Measurements from ENCODE around the gene CACNG8. TPM values are rescaled to one million over a fixed set of nuclear protein-coding genes. Genes with fewer than 3 reads are reported as not detected.

CACNG8 gene
- total RNA-seq, 4 donors from 2014 or later = not detected

DNA sequence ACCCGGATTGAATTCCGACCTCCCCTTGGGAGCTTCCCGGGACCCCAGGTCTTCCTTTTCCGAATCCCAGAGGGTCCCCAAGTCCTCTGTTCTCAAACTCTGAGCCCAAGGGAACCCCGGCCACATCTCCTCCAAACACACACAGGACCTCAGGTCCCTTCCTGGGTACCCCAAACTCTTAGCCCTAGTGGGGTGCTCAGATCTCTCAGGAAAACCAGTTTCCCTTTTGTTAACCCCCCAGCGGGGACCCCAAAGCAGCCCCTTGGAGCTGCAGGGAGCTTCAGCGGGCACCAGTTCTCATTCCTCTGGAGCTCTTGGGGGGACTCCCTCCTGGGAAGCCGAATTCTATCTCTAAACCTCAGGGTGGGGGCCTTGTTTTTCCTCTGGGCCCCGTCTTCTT, 29.5 kb downstream of the CACNG8 start:
- DNase-seq (ENCODE audit: low spot score) = no peak
- no peak for ATAC-seq (ENCODE audit: low FRiP score)
- TF ChIP-seq, protein P1, sequence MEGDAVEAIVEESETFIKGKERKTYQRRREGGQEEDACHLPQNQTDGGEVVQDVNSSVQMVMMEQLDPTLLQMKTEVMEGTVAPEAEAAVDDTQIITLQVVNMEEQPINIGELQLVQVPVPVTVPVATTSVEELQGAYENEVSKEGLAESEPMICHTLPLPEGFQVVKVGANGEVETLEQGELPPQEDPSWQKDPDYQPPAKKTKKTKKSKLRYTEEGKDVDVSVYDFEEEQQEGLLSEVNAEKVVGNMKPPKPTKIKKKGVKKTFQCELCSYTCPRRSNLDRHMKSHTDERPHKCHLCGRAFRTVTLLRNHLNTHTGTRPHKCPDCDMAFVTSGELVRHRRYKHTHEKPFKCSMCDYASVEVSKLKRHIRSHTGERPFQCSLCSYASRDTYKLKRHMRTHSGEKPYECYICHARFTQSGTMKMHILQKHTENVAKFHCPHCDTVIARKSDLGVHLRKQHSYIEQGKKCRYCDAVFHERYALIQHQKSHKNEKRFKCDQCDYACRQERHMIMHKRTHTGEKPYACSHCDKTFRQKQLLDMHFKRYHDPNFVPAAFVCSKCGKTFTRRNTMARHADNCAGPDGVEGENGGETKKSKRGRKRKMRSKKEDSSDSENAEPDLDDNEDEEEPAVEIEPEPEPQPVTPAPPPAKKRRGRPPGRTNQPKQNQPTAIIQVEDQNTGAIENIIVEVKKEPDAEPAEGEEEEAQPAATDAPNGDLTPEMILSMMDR (IDR thresholded peaks at IDR 0.05) = no peak

DNA sequence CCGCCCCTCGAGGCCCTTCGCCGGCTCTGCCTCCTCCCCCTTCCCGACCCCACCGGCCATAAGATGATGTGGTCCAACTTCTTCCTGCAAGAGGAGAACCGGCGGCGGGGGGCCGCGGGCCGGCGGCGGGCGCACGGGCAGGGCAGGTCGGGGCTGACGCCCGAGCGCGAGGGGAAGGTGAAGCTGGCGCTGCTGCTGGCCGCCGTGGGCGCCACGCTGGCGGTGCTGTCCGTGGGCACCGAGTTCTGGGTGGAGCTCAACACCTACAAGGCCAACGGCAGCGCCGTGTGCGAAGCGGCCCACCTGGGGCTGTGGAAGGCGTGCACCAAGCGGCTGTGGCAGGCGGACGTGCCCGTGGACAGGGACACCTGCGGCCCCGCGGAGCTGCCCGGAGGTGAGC, 30.1 kb downstream of the CACNG8 start:
- no peak for DNase-seq (ENCODE audit: low spot score)
- ATAC-seq (ENCODE audit: low FRiP score) = no peak
- TF ChIP-seq, protein P1 (IDR thresholded peaks at IDR 0.05) = no peak

DNA sequence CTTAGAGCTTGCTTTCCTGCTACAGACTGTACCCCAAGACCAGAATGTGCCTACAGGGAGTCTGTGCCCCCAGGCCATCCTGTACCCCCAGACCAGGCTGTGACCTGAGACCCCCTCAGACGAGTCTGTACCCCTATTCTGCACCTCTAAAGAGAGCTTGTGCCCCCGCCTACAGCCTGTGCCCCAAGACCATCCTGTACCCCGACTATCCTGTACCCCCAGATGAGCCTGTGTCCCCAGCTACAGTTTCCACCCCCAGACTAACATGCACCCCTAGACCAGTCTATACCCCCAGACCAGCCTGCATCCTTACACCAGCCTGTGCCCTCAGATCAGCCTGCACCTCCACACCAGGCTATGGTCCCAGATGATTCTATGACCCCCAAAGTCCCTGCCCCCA, 30.7 kb downstream of the CACNG8 start:
- no peak for DNase-seq (ENCODE audit: low spot score)
- TF ChIP-seq, protein P1 (IDR thresholded peaks at IDR 0.05) = no peak
- ATAC-seq (ENCODE audit: low FRiP score) = no peak

DNA sequence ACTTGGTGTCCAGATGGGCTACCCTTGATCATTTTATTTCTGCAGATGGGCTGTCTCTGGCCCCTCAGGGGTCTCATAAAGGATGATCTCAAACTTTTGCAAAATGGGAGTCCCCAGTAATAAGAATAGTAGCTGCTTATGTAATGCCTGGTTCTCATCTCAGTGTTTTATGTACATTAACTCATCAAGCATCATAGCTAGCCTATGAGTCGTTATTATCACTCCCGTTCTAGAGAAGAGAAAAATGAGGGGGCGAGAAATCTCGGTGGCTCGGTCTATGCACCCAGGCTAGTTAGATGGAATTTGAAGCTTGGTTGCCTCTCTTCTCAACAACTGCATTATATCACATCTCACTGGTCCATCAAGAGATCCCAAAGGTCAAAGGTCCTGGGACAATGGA, 32.1 kb downstream of the CACNG8 start:
- ATAC-seq (ENCODE audit: low FRiP score) (no peak), DNase-seq (ENCODE audit: low spot score) (no peak)
- TF ChIP-seq, protein P1 (IDR thresholded peaks at IDR 0.05) = no peak

DNA sequence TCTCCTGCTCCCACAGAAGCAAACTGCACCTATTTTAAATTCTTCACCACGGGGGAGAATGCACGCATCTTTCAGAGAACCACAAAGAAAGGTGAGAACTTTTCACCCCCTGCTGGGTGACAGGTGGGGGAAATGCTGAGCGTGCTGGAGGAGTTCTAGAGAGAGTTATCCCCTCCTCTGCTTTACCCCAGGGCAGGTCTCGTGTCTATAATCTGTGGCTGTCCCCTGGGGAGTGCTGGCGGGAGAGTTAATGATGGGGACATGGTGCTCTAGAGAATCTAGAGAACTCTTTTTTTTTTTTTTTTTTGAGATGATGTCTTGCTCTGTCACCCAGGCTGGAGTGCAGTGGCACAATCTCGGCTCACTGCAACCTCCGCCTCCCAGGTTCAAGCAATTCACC, 35.5 kb downstream of the CACNG8 start:
- no peak for DNase-seq (ENCODE audit: low spot score)
- TF ChIP-seq, protein P1 (IDR thresholded peaks at IDR 0.05) = no peak
- no peak for ATAC-seq (ENCODE audit: low FRiP score)

DNA sequence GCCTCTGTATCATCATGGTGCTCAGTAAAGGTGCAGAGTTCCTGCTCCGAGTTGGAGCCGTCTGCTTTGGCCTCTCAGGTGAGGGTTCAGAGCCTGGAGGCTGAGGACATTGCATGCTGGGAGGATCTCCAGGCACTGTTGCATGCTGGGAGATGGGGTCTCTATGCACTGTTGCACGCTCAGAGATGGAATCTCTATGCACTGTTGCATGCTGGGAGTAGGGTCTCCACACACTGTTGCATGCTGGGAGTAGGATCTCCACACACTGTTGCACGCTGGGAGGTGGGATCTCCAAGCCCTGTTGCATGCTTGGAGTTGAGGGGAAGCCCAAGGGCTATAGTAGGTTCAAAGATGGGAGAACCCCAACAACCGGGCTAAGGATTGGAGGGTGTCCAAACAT, 37.0 kb downstream of the CACNG8 start:
- TF ChIP-seq, protein P1 (IDR thresholded peaks at IDR 0.05) = no peak
- no peak for ATAC-seq (ENCODE audit: low FRiP score)
- no peak for DNase-seq (ENCODE audit: low spot score)

DNA sequence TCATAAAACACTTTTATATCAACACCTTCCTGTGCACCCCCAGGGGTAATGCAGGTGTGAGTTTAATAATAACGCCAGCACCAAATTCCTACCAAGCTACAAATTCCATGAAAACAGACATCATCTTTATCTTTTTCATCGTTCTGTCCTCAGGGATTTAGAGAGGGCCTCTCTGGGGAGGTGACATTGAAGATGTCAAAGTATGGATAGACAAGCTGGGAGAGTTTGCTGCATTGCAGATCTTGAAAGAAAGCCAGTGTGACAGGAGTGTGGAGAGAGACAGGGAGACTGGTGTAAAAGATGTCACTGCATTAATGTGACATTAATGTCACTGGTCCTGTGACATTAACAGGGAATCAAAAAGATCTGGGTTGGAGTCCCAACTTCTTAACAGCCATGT, 38.8 kb downstream of the CACNG8 start:
- TF ChIP-seq, protein P1 (IDR thresholded peaks at IDR 0.05) = no peak
- ATAC-seq (ENCODE audit: low FRiP score) (no peak), DNase-seq (ENCODE audit: low spot score) (no peak)

Measured in omental fat pad (tissue), 4 donors.